Fibroblast of peridontal ligament (primary cell): Measurements from ENCODE around the gene NEBL.

ENCODE experiments used
- DNase-seq: peaks from one replicate; pipeline ENCODE4 v3.0.0-alpha.2; 2010; ENCODE audit errors: extremely low read depth

Gene NEBL

GRCh38 chr10:20903635-20904390 lies 6.7 kb upstream of the NEBL start:
- no peak for DNase-seq

GRCh38 chr10:20901110-20901509 lies 4.0 kb upstream of the NEBL start:
- no peak for DNase-seq

GRCh38 chr10:20898866-20899535 lies 1.9 kb upstream of the NEBL start:
- no peak for DNase-seq

GRCh38 chr10:20893297-20893696 lies 3.8 kb downstream of the NEBL start:
- no peak for DNase-seq

- DNase-seq: no peak
Observed at GRCh38 chr10:20892796-20893195, 4.3 kb downstream of the NEBL start.

GRCh38 chr10:20892011-20892585 lies 5.0 kb downstream of the NEBL start:
- DNase-seq: no peak

GRCh38 chr10:20891338-20891714 lies 5.8 kb downstream of the NEBL start:
- DNase-seq: no peak

GRCh38 chr10:20890491-20891337 lies 6.4 kb downstream of the NEBL start:
- DNase-seq: no peak

- DNase-seq: no peak
Observed at GRCh38 chr10:20890009-20890408, 7.1 kb downstream of the NEBL start.

GRCh38 chr10:20888620-20889330 lies 8.3 kb downstream of the NEBL start:
- no peak for DNase-seq

GRCh38 chr10:20887706-20888555 lies 9.2 kb downstream of the NEBL start:
- no peak for DNase-seq

- no peak for DNase-seq
Observed at GRCh38 chr10:20885678-20886077, 11.4 kb downstream of the NEBL start.

GRCh38 chr10:20883552-20883951 lies 13.6 kb downstream of the NEBL start:
- no peak for DNase-seq

- DNase-seq: no peak
Observed at GRCh38 chr10:20882091-20882490, 15.0 kb downstream of the NEBL start.

- no peak for DNase-seq
Observed at GRCh38 chr10:20879136-20879535, 18.0 kb downstream of the NEBL start.

GRCh38 chr10:20877986-20878983 lies 18.8 kb downstream of the NEBL start:
- DNase-seq: no peak

GRCh38 chr10:20877554-20877953 lies 19.6 kb downstream of the NEBL start:
- DNase-seq: no peak

GRCh38 chr10:20874261-20874660 lies 22.9 kb downstream of the NEBL start:
- no peak for DNase-seq

GRCh38 chr10:20871970-20872369 lies 25.1 kb downstream of the NEBL start:
- no peak for DNase-seq
